GM20000 (cell line): ENCODE results near the gene ENKD1.
A peak's percentile ranks its signal among the peaks of the same experiment; 100 is the strongest.

ENCODE experiments used
- DNase-seq: peaks from one replicate; pipeline ENCODE4 v3.0.0; 2012; ENCODE audit warnings: low spot score
- CTCF ChIP-seq: IDR thresholded peaks from 2 replicates; pipeline ENCODE4 v1.5.1; 2012; ENCODE audit warnings: mild to moderate bottlenecking, control low read depth; ENCODE audit errors: extremely low read depth, missing control alignments

ENKD1 gene

GRCh38 chr16:67647111-67647651 lies 19.4 kb downstream of the ENKD1 start:
- no peak for TF ChIP-seq CTCF
- DNase-seq: peak; percentile 23

- no peak for TF ChIP-seq CTCF
- DNase-seq: peak; percentile 41
Measured at GRCh38 chr16:67645397-67646121, 21.0 kb downstream of the ENKD1 start.

GRCh38 chr16:67644038-67644437 lies 22.5 kb downstream of the ENKD1 start:
- TF ChIP-seq CTCF: no peak

GRCh38 chr16:67641779-67642708 lies 24.5 kb downstream of the ENKD1 start:
- no peak for TF ChIP-seq CTCF
- no peak for DNase-seq

More at GRCh38 chr16:67644038-67644437, 22.5 kb downstream of the ENKD1 start:
- DNase-seq: peak; percentile 32

GRCh38 chr16:67637625-67638024 lies 28.9 kb downstream of the ENKD1 start:
- TF ChIP-seq CTCF: no peak
- DNase-seq: no peak

GRCh38 chr16:67636713-67637112 lies 29.8 kb downstream of the ENKD1 start:
- no peak for TF ChIP-seq CTCF

GRCh38 chr16:67632415-67633172 lies 34.0 kb downstream of the ENKD1 start:
- DNase-seq: no peak
- TF ChIP-seq CTCF: no peak

More at GRCh38 chr16:67636713-67637112, 29.8 kb downstream of the ENKD1 start:
- DNase-seq: no peak
